Adipocyte (in vitro differentiated cells): ENCODE data around the gene SHB.

Experiments used
- DNase-seq: peaks from one replicate; pipeline ENCODE4 v3.0.0-alpha.2; 2015; ENCODE audit warnings: low read depth
- H3K27me3 ChIP-seq: replicated peaks from 2 replicates; pipeline ENCODE4 v1.7.0; 2013; ENCODE audit warnings: mild to moderate bottlenecking, low read length, moderate library complexity; ENCODE audit not compliant: control insufficient read depth, insufficient read depth
- H3K36me3 ChIP-seq: 2 replicates; pipeline ENCODE4 v1.7.0; 2013; ENCODE audit warnings: low read length, mild to moderate bottlenecking, moderate library complexity; ENCODE audit not compliant: control insufficient read depth, insufficient read depth, severe bottlenecking
- H3K4me1 ChIP-seq: 2 replicates; pipeline ENCODE4 v1.7.0; 2013; ENCODE audit warnings: mild to moderate bottlenecking, low read length, moderate library complexity; ENCODE audit not compliant: control insufficient read depth, insufficient read depth
- H3K4me3 ChIP-seq: 2 replicates; pipeline ENCODE4 v1.7.0; 2013; ENCODE audit warnings: mild to moderate bottlenecking, low read length, moderate library complexity
- H3K9ac ChIP-seq: 2 replicates; pipeline ENCODE4 v1.7.0; 2013; ENCODE audit warnings: mild to moderate bottlenecking, low read length, moderate library complexity
- H3K9me3 ChIP-seq: 2 replicates; pipeline ENCODE4 v1.7.0; 2013; ENCODE audit warnings: mild to moderate bottlenecking, low read length, moderate library complexity; ENCODE audit not compliant: control insufficient read depth

The SHB gene

GRCh38 chr9:37987467-37987981 is 81.5 kb downstream of the SHB start:
- Histone ChIP-seq H3K36me3 (no peaks in the 10 kb centered on the region), H3K9me3 (no peaks in the 10 kb centered on the region), H3K4me1 (peaks cover 7% of the 10 kb centered on the region), H3K27me3 (no peaks in the 10 kb centered on the region), H3K9ac (no peak overlapping the region), H3K4me3 (no peak overlapping the region)
- no peak for DNase-seq

- Histone ChIP-seq H3K9ac (no peak overlapping the region), H3K4me1 (peaks cover 7% of the 10 kb centered on the region), H3K36me3 (no peaks in the 10 kb centered on the region), H3K4me3 (no peak overlapping the region), H3K9me3 (no peaks in the 10 kb centered on the region), H3K27me3 (no peaks in the 10 kb centered on the region)
- DNase-seq: no peak
These were observed 82.2 kb downstream of the SHB start for GRCh38 chr9:37986771-37987258.

- Histone ChIP-seq H3K9ac (no peak overlapping the region), H3K27me3 (no peaks in the 10 kb centered on the region), H3K36me3 (no peaks in the 10 kb centered on the region), H3K4me1 (peaks cover 7% of the 10 kb centered on the region), H3K4me3 (no peak overlapping the region), H3K9me3 (no peaks in the 10 kb centered on the region)
- no peak for DNase-seq
These were observed 83.0 kb downstream of the SHB start for GRCh38 chr9:37986001-37986400.

GRCh38 chr9:37984672-37985611 is 84.1 kb downstream of the SHB start:
- peak; percentile 45 for DNase-seq
- Histone ChIP-seq H3K9ac (no peak overlapping the region), H3K4me1 (peaks cover 7% of the 10 kb centered on the region), H3K36me3 (no peaks in the 10 kb centered on the region), H3K4me3 (no peak overlapping the region), H3K27me3 (no peaks in the 10 kb centered on the region), H3K9me3 (no peaks in the 10 kb centered on the region)

- Histone ChIP-seq H3K36me3 (no peaks in the 10 kb centered on the region), H3K4me3 (no peak overlapping the region), H3K9ac (no peak overlapping the region), H3K4me1 (peaks cover 7% of the 10 kb centered on the region), H3K27me3 (no peaks in the 10 kb centered on the region), H3K9me3 (no peaks in the 10 kb centered on the region)
- DNase-seq: no peak
These were observed 84.8 kb downstream of the SHB start for GRCh38 chr9:37984278-37984671.

GRCh38 chr9:37983381-37984067 is 85.5 kb downstream of the SHB start:
- Histone ChIP-seq H3K27me3 (no peaks in the 10 kb centered on the region), H3K36me3 (no peaks in the 10 kb centered on the region), H3K4me1 (peaks cover 7% of the 10 kb centered on the region), H3K9ac (no peak overlapping the region), H3K9me3 (no peaks in the 10 kb centered on the region), H3K4me3 (no peak overlapping the region)
- no peak for DNase-seq

GRCh38 chr9:37979844-37980243 is 89.2 kb downstream of the SHB start:
- peaks cover 15% of the 10 kb centered on the region for H3K4me1 ChIP-seq
- no peak overlapping the region for H3K9ac ChIP-seq
- H3K27me3 ChIP-seq: no peaks in the 10 kb centered on the region
- no peaks in the 10 kb centered on the region for H3K9me3 ChIP-seq
- H3K4me3 ChIP-seq: no peak overlapping the region
- no peaks in the 10 kb centered on the region for H3K36me3 ChIP-seq
- no peak for DNase-seq

GRCh38 chr9:37978983-37979382 is 90.0 kb downstream of the SHB start:
- Histone ChIP-seq H3K4me1 (peaks cover 11% of the 10 kb centered on the region), H3K9ac (no peak overlapping the region), H3K27me3 (no peaks in the 10 kb centered on the region), H3K36me3 (no peaks in the 10 kb centered on the region), H3K4me3 (no peak overlapping the region), H3K9me3 (no peaks in the 10 kb centered on the region)
- no peak for DNase-seq

- no peaks in the 10 kb centered on the region for H3K27me3 ChIP-seq
- no peak overlapping the region for H3K4me3 ChIP-seq
- H3K9me3 ChIP-seq: no peaks in the 10 kb centered on the region
- no peak overlapping the region for H3K9ac ChIP-seq
- H3K36me3 ChIP-seq: peaks cover 2% of the 10 kb centered on the region
- no peak for DNase-seq
- peaks cover 11% of the 10 kb centered on the region for H3K4me1 ChIP-seq
These were observed 90.6 kb downstream of the SHB start for GRCh38 chr9:37978481-37978864.

- Histone ChIP-seq H3K9me3 (no peaks in the 10 kb centered on the region), H3K36me3 (peaks cover 3% of the 10 kb centered on the region), H3K9ac (no peak overlapping the region), H3K27me3 (no peaks in the 10 kb centered on the region), H3K4me1 (peaks cover 11% of the 10 kb centered on the region), H3K4me3 (no peak overlapping the region)
- no peak for DNase-seq
These were observed 91.1 kb downstream of the SHB start for GRCh38 chr9:37977851-37978480.
